GM12878 (cell line): ENCODE measurements around the gene CYB5D1. TPM values are rescaled to one million over a fixed set of nuclear protein-coding genes. Genes with fewer than 3 reads are reported as not detected.

Experiments used
- ATAC-seq: fragments of 200-7000 bp; cut with Tn5 transposase; 3 replicates; pipeline ENCODE4 v1.9.1; 2020; ENCODE audit warnings: mild to moderate bottlenecking, moderate library complexity
- BruUV-seq: library from RNA; stranded (reverse); fragments of 400-500 nt; replicated peaks from 2 replicates; lab custom pipeline; 2021; lab: Mats Ljungman, UMichigan
- CTCF ChIA-PET: fragments of 300-600 bp; sonication (Branson Sonifier 250); formaldehyde crosslinking; extraction: SDS; loops from one replicate; lab custom pipeline; 2021; ENCODE audit warnings: inconsistent platforms; lab: Yijun Ruan, JAX
- POLR2A ChIA-PET: fragments of 350-600 bp; formaldehyde crosslinking; extraction: SDS; loops from one replicate; lab custom pipeline; 2021; ENCODE audit warnings: inconsistent platforms; lab: Charles Lee
- RAD21 ChIA-PET: fragments of 300-600 bp; sonication (Branson Sonifier 250); formaldehyde crosslinking; loops from one replicate; lab custom pipeline; 2023; ENCODE audit warnings: antibody characterized with exemption; ENCODE audit not compliant: unreplicated experiment; lab: Charles Lee
- SMC1A ChIA-PET: fragments of 300-600 bp; sonication (Branson Sonifier 250); formaldehyde crosslinking; loops from one replicate; lab custom pipeline; 2023; ENCODE audit not compliant: unreplicated experiment, uncharacterized antibody; lab: Charles Lee
- DNase-seq: peaks from one replicate; pipeline ENCODE4 v3.0.0-alpha.2; 2011; ENCODE audit warnings: low read depth, low spot score
- FAIRE-seq: peaks from 3 replicates; lab custom pipeline; 2011; peaks lifted over from hg19 to GRCh38; lab: Jason Lieb, UNC
- H2AFZ ChIP-seq: 2 replicates; pipeline ENCODE4 v1.6.0; 2011; ENCODE audit warnings: low read depth, low read length, control low read depth; ENCODE audit not compliant: control insufficient read depth
- H3K27ac ChIP-seq: 2 replicates; pipeline ENCODE4 v1.5.1; 2011; ENCODE audit warnings: control low read depth; ENCODE audit not compliant: control insufficient read depth, insufficient read depth
- H3K27me3 ChIP-seq, 2 experiments: replicated peaks in 1 of 2; 2 replicates each; pipeline versions ENCODE4 v1.6.0 to v1.6.1; 2011; ENCODE audit warnings: low read length in 1 of 2; ENCODE audit not compliant: control insufficient read depth in 2 of 2, insufficient read depth in 2 of 2
- H3K36me3 ChIP-seq, 2 experiments: 2 replicates each; pipeline ENCODE4 v1.5.1; 2011; ENCODE audit warnings: low read length in 1 of 2; ENCODE audit not compliant: control insufficient read depth in 2 of 2, insufficient read depth in 2 of 2
- H3K4me1 ChIP-seq: 2 replicates; pipeline ENCODE4 v1.6.1; 2011; ENCODE audit warnings: mild to moderate bottlenecking, low read length, moderate library complexity, mixed read lengths; ENCODE audit not compliant: control insufficient read depth, insufficient read depth
- H3K4me2 ChIP-seq: 2 replicates; pipeline ENCODE4 v1.6.0; 2011; ENCODE audit warnings: control low read depth; ENCODE audit not compliant: control insufficient read depth, insufficient read depth
- H3K4me3 ChIP-seq: fragments of 200-600 bp; sonication (generic); 2 replicates; pipeline ENCODE4 v1.5.1; 2016
- H3K79me2 ChIP-seq: 2 replicates; pipeline ENCODE4 v1.6.0; 2011; ENCODE audit warnings: low read length; ENCODE audit not compliant: control insufficient read depth, insufficient read depth
- H3K9ac ChIP-seq: 2 replicates; pipeline ENCODE4 v1.8.0; 2011; ENCODE audit warnings: low read length, control low read depth, mixed read lengths; ENCODE audit not compliant: control insufficient read depth, insufficient read depth
- H3K9me3 ChIP-seq: replicated peaks from 3 replicates; pipeline ENCODE4 v1.5.1; 2011; ENCODE audit warnings: mild to moderate bottlenecking, low read length; ENCODE audit not compliant: control insufficient read depth, insufficient read depth
- H4K20me1 ChIP-seq: 2 replicates; pipeline ENCODE4 v1.6.0; 2011; ENCODE audit not compliant: control insufficient read depth, insufficient read depth
- CEBPZ ChIP-seq: fragments of 150-350 bp; IDR thresholded peaks from 2 replicates; pipeline ENCODE4 v1.6.1; 2016; ENCODE audit warnings: low read depth, low read length
- IRF4 ChIP-seq: IDR thresholded peaks from 2 replicates; pipeline ENCODE4 v1.6.1; 2011; ENCODE audit warnings: low read depth, low read length
- JUNB ChIP-seq: IDR thresholded peaks from 2 replicates; pipeline ENCODE4 v1.6.1; 2016; ENCODE audit warnings: antibody characterized with exemption, mild to moderate bottlenecking
- KLF5 ChIP-seq: fragments of 450-650 bp; IDR thresholded peaks from 2 replicates; pipeline ENCODE4 v1.6.1; 2014; ENCODE audit warnings: mild to moderate bottlenecking; ENCODE audit not compliant: partially characterized antibody
- PKNOX1 ChIP-seq: fragments of 450-650 bp; IDR thresholded peaks from 2 replicates; pipeline ENCODE4 v1.6.1; 2016; ENCODE audit warnings: mild to moderate bottlenecking
- POLR2A ChIP-seq: IDR thresholded peaks from 2 replicates; pipeline ENCODE4 v1.6.1; 2011; ENCODE audit warnings: low read depth, mild to moderate bottlenecking, low read length
- RBBP5 ChIP-seq: fragments of 200-600 bp; sonication (generic); conservative IDR thresholded peaks from 2 replicates; pipeline ENCODE4 v1.6.1; 2016
- RELB ChIP-seq: fragments of 450-650 bp; IDR thresholded peaks from 2 replicates; pipeline ENCODE4 v1.6.1; 2017; ENCODE audit warnings: low read depth, mild to moderate bottlenecking, moderate library complexity
- RUNX3 ChIP-seq: IDR thresholded peaks from 2 replicates; pipeline ENCODE4 v1.6.1; 2012; ENCODE audit warnings: low read length, inconsistent platforms
- SIN3A ChIP-seq: IDR thresholded peaks from 2 replicates; pipeline ENCODE4 v1.6.1; 2012; ENCODE audit warnings: low read depth, low read length, improper control_type of control experiment
- SMAD1 ChIP-seq: fragments of 450-650 bp; IDR thresholded peaks from 2 replicates; pipeline ENCODE4 v1.6.1; 2018; ENCODE audit warnings: mild to moderate bottlenecking, low read depth; ENCODE audit not compliant: partially characterized antibody
- SMARCA5 ChIP-seq: fragments of 450-650 bp; IDR thresholded peaks from 2 replicates; pipeline ENCODE4 v1.6.1; 2017; ENCODE audit warnings: mild to moderate bottlenecking
- SPI1 ChIP-seq: IDR thresholded peaks from 2 replicates; pipeline ENCODE4 v1.6.1; 2011; ENCODE audit warnings: low read depth, mild to moderate bottlenecking, low read length, moderate library complexity, borderline replicate concordance; ENCODE audit not compliant: insufficient read depth
- SUZ12 ChIP-seq: fragments of 200-600 bp; sonication (generic); IDR thresholded peaks from one replicate; pipeline ENCODE4 v1.6.1; 2018; ENCODE audit warnings: antibody characterized with exemption, mild to moderate bottlenecking; ENCODE audit not compliant: unreplicated experiment
- TCF12 ChIP-seq: IDR thresholded peaks from 2 replicates; pipeline ENCODE4 v1.6.1; 2011; ENCODE audit warnings: low read depth, mild to moderate bottlenecking, low read length
- YY1 ChIP-seq: IDR thresholded peaks from 2 replicates; pipeline ENCODE4 v1.6.1; 2011; ENCODE audit warnings: low read depth, mild to moderate bottlenecking, low read length
- WGBS: methylation state at CpG from one replicate; pipeline ENCODE4 v1.1.6; 2016; ENCODE audit warnings: low lambda C conversion rate; ENCODE audit not compliant: insufficient replicate concordance, insufficient coverage; ENCODE audit errors: missing lambda C conversion rate; 5-methylcytosine and 5-hydroxymethylcytosine counted together
- in situ Hi-C: fragments of 300-500 bp; cut with MboI; formaldehyde crosslinking; loops from 9 replicates; pipeline ENCODE4 v1.14.3; 2018; ENCODE audit warnings: mixed read lengths
- intact Hi-C: fragments of 100-400 bp; cut with micrococcal nuclease; formaldehyde crosslinking; loops from one replicate; pipeline ENCODE4 v1.14.2; 2022; ENCODE audit not compliant: unreplicated experiment
- polyA plus RNA-seq, 11 experiments: library from polyadenylated mRNA; depleted of rRNA in 4 of 11; unstranded in 6 of 11; stranded (reverse) in 5 of 11; fragments of >200 nt; fragmentation: Nextera tagmentation in 4 of 11; fragmentation: Illumina TruSeq in 1 of 11; extraction: Ambion mirVana in 4 of 11; extraction: Trizol in 1 of 11; gene quantifications; 1 replicate in 1 of 11; 2 replicates in 10 of 11; pipeline versions ENCODE4 v1.2.1 to v1.2.3, GENCODE V29; 2011 to 2016; ENCODE audit warnings: inconsistent platforms in 2 of 11, missing spikeins in 2 of 11, low read depth in 1 of 11
- total RNA-seq, 4 experiments: library from RNA; depleted of rRNA in 3 of 4; stranded (reverse); fragments of >200 nt in 3 of 4; fragmentation: Illumina TruSeq in 1 of 4; extraction: Trizol in 1 of 4; gene quantifications; 2 replicates each; pipeline versions ENCODE4 v1.2.1 to v1.2.3, GENCODE V29; 2013 to 2021

CYB5D1 gene
- total and polyA plus RNA-seq, 10 of the 15 experiments (the other 5 are each of a cell fraction or from before 2014, with no cell fraction given): 1.6 to 8.7 (median 6.4) TPM

GRCh38 chr17:7818746-7819645 lies 38.8 kb upstream of the CYB5D1 start:
- BruUV-seq: no TSS peak
- DNase-seq (no peak), ATAC-seq (no peak), FAIRE-seq (no peak)
- Histone ChIP-seq H3K27ac (no peak overlapping the region), H4K20me1 (no peaks in the 10 kb centered on the region), H2AFZ (no peak overlapping the region), H3K4me2 (no peak overlapping the region), H3K79me2 (no peaks in the 10 kb centered on the region), H3K4me1 (no peaks in the 10 kb centered on the region), H3K9ac (no peak overlapping the region), H3K36me3 (no peaks in the 10 kb centered on the region), H3K9me3 (no peaks in the 10 kb centered on the region), H3K4me3 (no peak overlapping the region), H3K27me3 (peaks cover 0 to 2% of the 10 kb centered on the region in 2 experiments; a peak in 2 of 4 replicates)
- SMC1A ChIA-PET: interaction anchor here (0.9 to 1.9 kb wide), 4 partner anchors 26 to 200 kb away, joined by 3 to 6 read pairs (median 4); no protein-coding TSS in a partner anchor
- in situ Hi-C loops (no loop called here), intact Hi-C loops (no loop called here)
- WGBS: 54% methylated on average over 27 of the region's 27 CpGs
- POLR2A ChIA-PET: interaction anchor here (0.5 kb wide), 1 partner anchor 201 kb away, joined by 10 read pairs; no protein-coding TSS in a partner anchor
- CTCF ChIA-PET: interaction anchor here (0.6 to 1.6 kb wide), 4 partner anchors 21 to 198 kb away, joined by 3 to 6 read pairs (median 4); no protein-coding TSS in a partner anchor
- RAD21 ChIA-PET: interaction anchor here (1.3 to 2.1 kb wide), 3 partner anchors 14 to 75 kb away, joined by 3 to 9 read pairs (median 5); partner anchors contain the start of gene KDM6B
- TF ChIP-seq RELB (no peak), YY1 (no peak), SMAD1 (no peak), POLR2A (no peak), PKNOX1 (no peak), IRF4 (no peak), RBBP5 (no peak), SMARCA5 (no peak), TCF12 (no peak), SUZ12 (no peak), SIN3A (no peak), CEBPZ (no peak), KLF5 (no peak), JUNB (no peak), SPI1 (no peak), RUNX3 (no peak)
